ENCODE data around the gene TTC28.
"Not testable (repeated sequence)": the region's sequence is repeated elsewhere in the genome, so short reads cannot be mapped to it uniquely, and the experiment has no call there.

Gene TTC28

GRCh38 chr22:28679611-28680287, at the start of gene TTC28:
TSS of gene TTC28 (minus strand) at chr22:28679840. CDS start at chr22:28679723, 117 bp downstream.
- DNase-seq = peak; percentile 47 to 60

DNA sequence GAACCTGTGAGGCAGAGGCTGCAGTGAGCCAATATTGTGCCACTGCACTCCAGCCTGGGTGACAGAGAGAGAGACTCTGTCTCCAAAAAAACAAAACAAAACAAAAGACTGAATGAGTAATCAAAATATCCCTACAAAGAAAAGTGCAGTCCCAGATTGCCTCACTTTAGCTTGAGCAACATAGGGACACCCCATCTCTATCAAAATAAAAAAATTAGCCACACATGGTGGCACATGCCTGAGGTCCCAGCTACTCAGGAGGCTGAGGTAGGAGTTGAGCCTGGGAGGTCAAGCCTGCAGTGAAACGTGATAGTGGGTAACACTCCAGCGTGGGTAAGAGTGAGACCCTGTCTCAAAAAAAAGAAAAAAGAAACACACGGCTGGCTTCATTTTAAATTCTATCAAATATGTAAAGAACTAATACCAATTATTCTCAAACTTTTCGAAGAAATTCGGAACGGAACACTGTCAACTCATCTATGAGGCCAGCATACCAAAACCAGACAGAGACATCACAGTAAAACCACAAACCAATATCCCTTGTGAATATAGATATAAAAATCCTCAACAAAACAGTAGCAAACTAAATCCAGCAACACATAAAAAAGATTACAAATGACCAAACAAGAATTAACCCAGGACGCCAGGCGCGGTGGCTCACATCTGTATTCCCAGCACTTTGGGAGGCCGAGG, 49.1 kb upstream of the TTC28 start:
- no peak for DNase-seq

GRCh38 chr22:28728002-28728401, 48.4 kb upstream of the TTC28 start:
- DNase-seq = no peak

DNA sequence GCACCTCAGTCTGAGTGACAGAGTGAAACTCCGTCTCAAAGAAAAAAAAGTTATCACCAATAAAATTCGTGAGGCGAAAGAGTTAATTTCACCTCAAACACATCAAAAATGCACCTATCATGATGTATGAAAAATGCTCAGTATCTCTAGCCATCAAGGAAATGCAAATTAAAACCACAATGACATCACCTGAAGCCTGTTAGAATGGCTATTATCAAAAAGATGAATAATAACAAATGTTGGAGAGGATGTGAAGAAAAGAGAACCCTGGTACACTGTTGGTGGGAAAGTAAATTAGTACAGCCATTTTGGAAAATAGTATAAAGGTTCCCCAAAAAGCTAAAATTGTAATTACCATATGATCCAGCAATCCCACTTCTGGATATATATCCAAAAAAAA, 38.4 kb upstream of the TTC28 start:
- no peak for DNase-seq

- DNase-seq = no peak
These were observed 37.0 kb upstream of the TTC28 start for GRCh38 chr22:28716686-28717085.

- DNase-seq = no peak
These were observed 36.0 kb upstream of the TTC28 start for GRCh38 chr22:28715611-28716010.

DNA sequence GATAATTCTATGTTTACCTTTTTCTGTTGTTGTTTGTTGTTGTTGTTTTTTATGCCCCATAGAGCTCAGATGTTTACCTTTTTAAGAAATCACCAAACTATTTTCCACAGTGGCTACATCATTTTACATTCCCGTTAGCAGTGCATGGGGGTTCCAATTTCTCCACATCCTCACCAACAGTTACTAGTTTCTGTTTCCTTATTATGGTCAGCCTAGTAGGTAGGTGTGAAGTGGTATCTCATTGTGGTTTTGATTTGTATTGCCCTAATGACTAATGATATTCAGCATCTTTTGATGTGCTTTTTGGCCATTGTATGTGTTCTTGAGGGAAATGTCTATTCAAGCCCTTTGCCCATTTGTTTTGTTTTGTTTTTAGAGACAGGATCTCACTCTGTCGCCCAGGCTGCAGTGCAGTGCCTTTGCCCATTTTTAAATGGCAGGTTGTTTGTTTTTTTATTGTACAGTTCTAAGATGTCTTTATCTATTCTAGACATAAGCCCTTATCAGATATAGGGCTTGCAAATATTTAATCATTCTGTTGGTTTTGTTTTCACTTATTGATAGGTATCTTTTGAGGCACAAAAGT, 34.5 kb upstream of the TTC28 start:
- no peak for DNase-seq

GRCh38 chr22:28711820-28712777, 32.5 kb upstream of the TTC28 start:
- DNase-seq = no peak

DNA sequence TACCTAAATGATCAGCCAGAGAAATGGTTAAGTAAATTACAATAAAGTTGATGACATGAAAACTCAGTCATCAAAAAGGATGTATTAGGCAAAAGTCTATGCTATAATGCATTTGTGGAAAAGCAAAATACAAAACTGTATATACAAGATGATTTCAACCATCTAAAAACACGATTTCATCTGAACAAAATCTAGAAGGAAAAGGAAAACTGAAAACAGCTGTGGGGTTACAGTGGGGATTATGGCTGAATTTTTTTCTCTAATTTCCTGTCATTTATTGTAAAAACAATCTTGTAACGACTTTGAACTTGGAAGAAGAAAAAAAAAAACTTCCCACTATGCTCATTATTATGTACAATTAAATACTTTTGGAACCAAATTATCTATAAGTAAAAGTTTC, 31.7 kb upstream of the TTC28 start:
- no peak for DNase-seq

GRCh38 chr22:28710576-28711191, 31.0 kb upstream of the TTC28 start:
- DNase-seq = no peak

DNA sequence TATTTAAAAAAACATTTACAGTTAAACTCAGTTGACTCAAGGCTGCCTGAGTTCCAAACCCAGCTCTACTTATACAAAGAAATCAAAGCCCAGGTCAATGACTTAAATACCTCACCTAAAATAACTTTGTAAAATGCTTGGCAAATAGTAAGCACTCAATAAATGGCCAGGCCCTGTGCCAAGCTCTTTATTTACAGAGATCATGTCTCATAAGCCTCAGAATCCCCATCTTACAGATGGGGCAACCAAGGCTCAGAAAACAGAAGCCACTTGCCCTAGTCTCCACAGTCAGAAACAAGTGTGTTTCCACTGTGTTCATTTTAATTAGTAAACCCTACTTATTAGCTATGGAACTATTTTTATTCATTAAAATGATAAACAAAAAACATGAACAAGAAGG, 30.5 kb upstream of the TTC28 start:
- no peak for DNase-seq

- no peak for DNase-seq
These were observed 27.2 kb upstream of the TTC28 start for GRCh38 chr22:28706845-28707244.

- peak in 1 of 2 experiments; percentile 12 for DNase-seq
These were observed 23.8 kb upstream of the TTC28 start for GRCh38 chr22:28703436-28703835.

DNA sequence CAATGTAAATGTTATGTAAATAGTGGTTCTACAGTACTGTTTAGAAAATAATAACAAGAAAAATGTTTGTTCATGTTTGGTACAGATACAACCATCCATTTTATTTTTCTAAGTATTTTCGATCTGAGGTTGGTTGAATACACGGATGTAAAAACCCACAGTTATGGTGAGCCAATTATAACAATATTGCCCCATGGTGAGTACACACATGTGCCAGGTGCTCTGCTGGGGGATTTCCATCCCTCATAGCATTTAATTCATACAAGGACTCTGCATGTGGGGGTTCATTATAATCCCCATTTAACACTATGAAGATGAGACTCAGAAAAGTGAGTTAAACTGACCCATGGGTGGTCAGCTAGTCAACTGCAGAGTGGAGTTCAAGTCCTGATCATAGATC, 23.3 kb upstream of the TTC28 start:
- no peak for DNase-seq

GRCh38 chr22:28693041-28693760, 13.6 kb upstream of the TTC28 start:
- DNase-seq = not testable (repeated sequence)

GRCh38 chr22:28689796-28690195, 10.2 kb upstream of the TTC28 start:
- DNase-seq = not testable (repeated sequence)

DNA sequence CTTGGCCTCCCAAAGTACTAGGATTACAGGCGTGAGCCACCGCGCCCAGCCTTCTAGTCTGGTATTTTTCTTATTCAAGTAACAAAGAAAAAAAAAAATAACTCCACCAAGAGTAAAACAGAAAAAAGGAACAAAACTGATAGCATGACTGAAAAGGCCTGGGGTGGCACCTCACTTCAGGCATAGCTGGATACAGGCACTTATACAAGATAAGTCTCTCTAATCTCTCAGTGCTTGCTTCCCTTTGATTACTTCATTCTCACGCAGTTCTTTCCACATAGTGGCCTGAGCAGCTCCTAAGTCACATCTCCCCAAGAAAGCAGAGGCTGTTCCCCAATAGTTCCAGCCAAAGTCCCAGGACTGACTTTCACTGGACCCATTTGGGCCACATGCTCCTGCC, 3.3 kb upstream of the TTC28 start:
- not testable (repeated sequence) for DNase-seq

DNA sequence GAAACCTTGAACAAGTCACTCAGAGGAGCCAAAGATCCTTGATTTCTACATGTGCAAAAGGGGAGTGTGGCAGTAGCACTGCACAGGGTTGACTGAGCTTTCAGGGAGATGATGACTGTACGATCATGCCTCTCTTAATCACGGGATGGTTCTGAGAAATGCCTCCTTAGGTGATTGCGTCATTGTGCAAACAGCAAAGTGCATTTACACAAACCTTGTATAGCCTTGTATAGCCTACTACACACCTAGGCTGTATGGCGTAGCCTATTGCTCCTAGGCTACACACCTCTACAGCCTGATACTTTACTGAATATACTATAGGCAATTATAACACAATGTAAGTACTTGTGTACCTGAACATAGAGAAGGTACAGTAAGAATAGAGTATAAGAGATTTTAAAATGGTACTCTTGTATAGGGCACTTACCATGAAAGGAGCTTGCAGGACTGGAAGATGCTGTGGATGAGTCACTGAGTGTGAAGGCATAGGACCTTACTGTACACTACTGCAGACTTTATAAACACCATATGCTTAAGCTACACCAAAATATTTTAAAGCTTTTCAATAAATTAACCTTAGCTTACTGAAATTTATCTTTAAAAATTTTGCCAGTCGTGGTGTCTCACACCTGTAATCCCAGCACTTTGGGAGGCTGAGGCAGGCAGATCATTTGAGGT, 1.3 kb upstream of the TTC28 start:
- DNase-seq = not testable (repeated sequence)

DNA sequence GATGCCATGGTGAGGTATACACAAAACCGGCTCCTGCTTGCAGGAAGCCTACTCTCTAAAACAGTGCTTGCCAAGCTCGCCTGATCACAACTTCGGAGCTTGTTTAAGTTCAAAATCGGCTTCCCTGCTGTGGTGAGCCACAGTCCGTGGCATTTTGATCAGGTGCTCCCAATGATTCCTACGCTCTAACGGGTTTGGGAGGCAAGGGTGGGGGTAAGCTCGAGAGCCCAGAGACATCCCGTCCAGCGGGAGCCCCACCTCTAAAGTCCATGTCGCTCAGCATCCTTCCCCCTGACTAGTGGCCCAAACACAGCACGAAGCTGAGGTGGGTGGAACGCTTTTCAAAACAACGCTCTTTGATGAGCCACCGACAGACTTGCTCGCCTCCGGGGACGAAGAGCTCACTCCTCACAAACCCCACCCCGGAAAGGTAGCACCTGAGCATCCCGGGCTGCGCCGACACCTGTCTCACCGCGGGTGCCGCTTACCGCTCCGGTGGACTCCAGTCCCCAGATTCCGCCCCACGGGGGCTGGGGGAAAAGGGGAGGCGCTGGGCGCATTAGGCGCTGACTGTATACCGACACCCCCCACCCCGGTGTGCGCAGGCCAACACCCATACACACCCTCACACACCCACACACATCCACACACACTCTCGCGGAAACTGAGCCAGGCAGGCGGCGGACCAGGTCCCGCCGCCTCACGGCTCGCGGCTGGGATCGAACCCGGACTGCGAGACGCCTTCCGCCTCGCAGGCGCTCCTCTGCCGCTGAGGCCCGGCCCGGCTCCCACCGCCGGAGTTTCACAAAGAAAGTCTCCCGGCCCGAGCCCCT, 646 bp downstream of the TTC28 start:
- peak in 1 of 2 experiments; percentile 4 for DNase-seq

- not testable (repeated sequence) for DNase-seq
These were observed 1.5 kb downstream of the TTC28 start for GRCh38 chr22:28678170-28678569.

Data from Kasumi-1 (cell line).